NCI-H524 treated with DMSO at 0.1 percent for 48 hours (cell line): Measurements from ENCODE around the gene TNFAIP2.
A peak's percentile ranks its signal among the peaks of the same experiment; 100 is the strongest.
"Not testable (repeated sequence)": the region's sequence is repeated elsewhere in the genome, so short reads cannot be mapped to it uniquely, and the experiment has no call there.

ENCODE experiments used
- DNase-seq: peaks from one replicate; lab custom pipeline; 2025; lab: John Stamatoyannopoulos, UW

TNFAIP2 gene

DNA sequence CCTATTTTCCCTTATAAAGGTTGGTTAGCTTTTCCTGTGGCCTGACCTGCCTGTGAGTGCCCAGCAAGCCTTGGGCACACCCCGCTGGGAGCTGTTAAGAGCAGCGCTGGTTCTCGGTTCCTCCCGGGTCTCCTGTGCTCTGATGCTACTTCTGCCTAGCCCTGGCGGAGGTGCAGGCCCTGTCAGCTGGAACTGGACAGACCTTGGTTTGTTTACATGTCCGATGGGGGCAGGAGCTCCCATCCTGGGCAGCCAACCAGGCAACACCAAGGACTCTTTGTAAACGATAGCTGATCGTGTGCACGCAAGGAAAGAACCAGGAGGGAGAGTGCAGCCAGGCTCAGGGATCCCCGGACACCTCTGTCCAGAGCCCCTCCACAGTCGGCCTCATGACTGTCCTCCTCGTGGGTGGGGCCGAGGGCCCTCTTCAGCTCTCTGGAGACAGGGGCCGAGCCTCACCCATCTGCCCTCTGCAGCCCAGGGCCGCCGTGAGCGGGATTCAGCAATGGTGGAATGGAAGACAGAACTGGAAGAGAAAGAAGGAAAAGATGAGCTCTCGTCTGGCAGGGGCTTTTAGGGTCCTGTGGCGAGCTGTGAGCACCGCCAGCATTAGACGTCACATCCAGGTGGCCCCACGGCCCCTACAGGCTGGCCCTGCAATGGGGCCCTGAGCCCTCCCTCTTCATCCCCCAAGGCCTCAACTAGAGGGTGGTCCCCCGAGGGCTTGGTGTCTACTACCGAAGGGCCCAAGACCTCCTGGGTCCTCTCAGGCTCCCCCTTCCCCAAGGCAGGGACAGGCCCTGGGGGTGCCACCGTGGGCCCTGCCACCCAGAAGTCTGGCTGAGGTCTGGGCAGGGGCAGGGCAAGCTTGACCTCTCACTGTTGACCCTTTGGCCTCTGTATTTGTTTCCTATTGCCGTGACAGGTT, 12.3 kb downstream of the TNFAIP2 start:
- no peak for DNase-seq

GRCh38 chr14:103136388-103137271, 13.4 kb downstream of the TNFAIP2 start:
- no peak for DNase-seq

GRCh38 chr14:103137689-103138300, 14.5 kb downstream of the TNFAIP2 start:
- DNase-seq = no peak

GRCh38 chr14:103138301-103139131, 15.3 kb downstream of the TNFAIP2 start:
- DNase-seq = no peak

- no peak for DNase-seq
These were observed 16.1 kb downstream of the TNFAIP2 start for GRCh38 chr14:103139132-103140025.

DNA sequence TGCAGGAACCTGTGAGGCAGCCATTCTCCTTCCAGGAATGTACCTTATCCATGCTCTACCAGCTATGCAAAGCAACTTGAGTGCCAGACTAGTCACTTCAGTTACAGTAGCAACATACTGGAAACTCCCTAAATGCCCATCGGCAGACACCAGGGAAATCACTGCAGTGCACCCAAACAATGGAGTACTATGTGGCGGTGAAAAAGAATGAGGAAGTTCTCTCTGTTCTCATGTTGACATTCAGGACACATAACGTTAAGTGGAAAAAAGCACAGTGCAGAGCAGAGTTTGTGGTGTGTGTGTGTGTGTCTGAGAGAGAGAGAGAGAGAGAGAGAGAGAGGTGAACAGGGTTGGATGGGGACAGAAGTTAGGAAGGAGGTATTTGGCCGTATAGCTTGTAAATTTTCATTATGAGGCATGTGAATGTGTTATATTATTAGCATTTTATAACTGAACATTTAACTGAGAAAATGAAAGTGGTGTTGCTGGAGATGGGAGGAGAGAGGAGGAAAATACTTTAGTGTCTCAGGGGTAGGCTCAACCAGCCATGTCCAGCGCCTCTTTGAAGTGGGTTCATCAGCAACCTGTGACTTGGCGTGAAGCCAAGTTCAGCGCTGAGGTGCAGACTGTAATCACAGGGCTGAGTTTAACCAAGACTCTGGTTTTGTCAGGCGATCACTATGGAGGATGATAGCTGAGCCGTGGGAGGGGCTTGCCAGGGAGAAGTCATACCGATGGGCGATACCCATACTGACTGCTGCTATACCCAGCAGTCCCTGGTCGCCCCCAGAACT, 17.3 kb downstream of the TNFAIP2 start:
- DNase-seq = peak; percentile 25

- DNase-seq = peak; percentile 19
These were observed 18.0 kb downstream of the TNFAIP2 start for GRCh38 chr14:103141117-103141796.

DNA sequence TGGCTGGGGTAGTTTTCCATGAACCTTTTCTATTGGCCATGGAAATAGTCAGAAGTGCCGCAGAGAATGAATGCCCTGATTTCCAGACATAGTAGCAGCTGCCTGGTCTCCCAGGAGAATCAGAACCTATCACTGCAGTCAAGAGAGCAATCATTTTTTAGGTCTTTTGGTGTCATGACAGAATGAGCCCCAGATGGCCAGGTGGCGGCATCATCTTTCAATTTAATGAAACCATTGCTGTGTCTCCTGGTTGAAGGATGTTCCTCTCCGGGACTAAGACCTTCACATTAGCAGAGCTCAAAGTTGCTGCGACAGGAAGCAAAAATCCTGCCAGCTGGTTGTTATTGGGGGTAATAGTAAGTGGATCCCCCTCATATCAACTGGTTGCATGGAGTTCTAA, 18.8 kb downstream of the TNFAIP2 start:
- DNase-seq = peak; percentile 91

GRCh38 chr14:103142721-103143302, 19.6 kb downstream of the TNFAIP2 start:
- DNase-seq = no peak

DNA sequence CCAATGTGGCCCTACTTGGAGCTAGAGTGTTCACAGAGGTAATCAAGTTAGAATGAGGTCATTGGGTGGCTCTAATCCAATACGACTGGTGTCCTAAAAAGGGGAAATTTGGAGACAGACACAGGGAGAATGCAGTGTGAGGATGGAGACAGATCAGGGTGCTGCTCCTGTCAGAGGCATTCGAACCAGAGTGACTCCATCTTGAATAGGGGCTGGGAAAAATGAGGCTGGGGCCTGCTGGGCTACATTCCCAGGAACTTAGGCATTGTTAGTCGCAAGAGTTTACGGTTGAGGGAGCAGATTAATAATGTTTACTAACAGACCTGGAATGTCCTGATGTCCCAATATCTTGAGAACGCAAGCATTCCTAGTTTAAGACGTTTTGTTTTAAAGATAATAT, 20.2 kb downstream of the TNFAIP2 start:
- DNase-seq = no peak

- no peak for DNase-seq
These were observed 20.8 kb downstream of the TNFAIP2 start for GRCh38 chr14:103144085-103144484.

DNA sequence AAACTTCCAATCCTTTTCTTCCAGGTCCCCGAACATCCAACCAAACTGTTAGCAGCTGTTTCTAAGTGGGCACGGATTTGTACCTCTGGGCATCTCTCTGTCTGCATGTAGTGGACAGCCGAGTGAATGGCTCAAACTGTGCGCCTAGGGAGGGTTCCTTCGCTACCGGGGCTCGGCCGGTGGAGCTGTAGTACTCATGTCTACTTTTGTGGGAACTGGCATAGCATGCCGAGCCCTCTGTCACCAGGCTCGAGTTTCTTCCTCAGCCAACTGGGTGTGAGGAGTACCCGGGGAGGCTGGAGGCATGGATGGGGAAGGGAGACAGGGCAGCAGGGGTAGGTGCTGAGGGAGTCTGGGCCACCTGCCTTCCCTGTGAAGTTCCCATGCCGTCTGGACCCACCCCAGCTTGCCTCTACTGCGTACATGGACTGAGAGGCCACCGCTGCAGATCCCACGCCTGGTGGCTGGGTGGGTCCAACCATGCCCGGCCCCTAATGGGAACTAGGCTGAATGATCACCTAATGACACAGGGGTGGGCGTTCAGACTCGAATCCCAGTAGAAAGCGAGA, 23.0 kb downstream of the TNFAIP2 start:
- DNase-seq = no peak

GRCh38 chr14:103149351-103150237, 26.3 kb downstream of the TNFAIP2 start:
- no peak for DNase-seq

GRCh38 chr14:103151270-103151945, 28.1 kb downstream of the TNFAIP2 start:
- no peak for DNase-seq

- DNase-seq = no peak
These were observed 31.7 kb downstream of the TNFAIP2 start for GRCh38 chr14:103155010-103155409.

DNA sequence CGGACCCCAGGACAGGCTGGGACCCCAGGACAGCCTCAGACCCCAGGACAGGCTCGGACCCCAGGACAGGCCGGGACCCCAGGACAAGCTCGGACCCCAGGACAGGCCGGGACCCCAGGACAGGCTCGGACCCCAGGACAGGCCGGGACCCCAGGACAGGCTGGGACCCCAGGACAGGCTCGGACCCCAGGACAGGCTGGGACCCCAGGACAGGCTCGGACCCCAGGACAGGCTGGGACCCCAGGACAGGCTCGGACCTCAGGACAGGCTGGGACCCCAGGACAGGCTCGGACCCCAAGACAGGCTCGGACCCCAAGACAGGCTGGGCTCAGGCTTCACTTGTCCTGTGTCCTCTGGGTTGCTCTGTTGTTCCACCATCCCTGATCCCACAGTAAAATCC, 32.2 kb downstream of the TNFAIP2 start:
- not testable (repeated sequence) for DNase-seq
